Suprapubic skin (tissue), 4 donors: ENCODE data around the gene METTL1. TPM values are rescaled to one million over a fixed set of nuclear protein-coding genes. Genes with fewer than 3 reads are reported as not detected.

Source experiments
- DNase-seq, 2 donors: peaks; one replicate each; pipeline ENCODE4 v3.0.0-alpha.2; 2019; ENCODE audit warnings: low spot score in 2 of 2
- H3K27ac ChIP-seq: fragments of 200-600 bp; sonication (generic); one replicate; pipeline ENCODE4 v1.5.1; 2019
- H3K27me3 ChIP-seq: fragments of 200-600 bp; sonication (generic); one replicate; pipeline ENCODE4 v1.5.1; 2019
- H3K36me3 ChIP-seq: fragments of 200-600 bp; sonication (generic); one replicate; pipeline ENCODE4 v1.5.1; 2019
- H3K4me1 ChIP-seq: fragments of 200-600 bp; sonication (generic); one replicate; pipeline ENCODE4 v1.5.1; 2019
- H3K4me3 ChIP-seq: fragments of 200-600 bp; sonication (generic); one replicate; pipeline ENCODE4 v1.5.1; 2019; ENCODE audit warnings: mild to moderate bottlenecking
- H3K9me3 ChIP-seq: fragments of 200-600 bp; sonication (generic); one replicate; pipeline ENCODE4 v1.5.1; 2019
- CTCF ChIP-seq, 2 donors: fragments of 200-600 bp in 1 of 2; fragments of 450-650 bp in 1 of 2; sonication (generic) in 1 of 2; IDR thresholded peaks; one replicate each; pipeline ENCODE4 v1.5.1; 2016 to 2019; ENCODE audit warnings: antibody characterized with exemption in 2 of 2, mild to moderate bottlenecking in 1 of 2, moderate library complexity in 1 of 2
- EP300 ChIP-seq: sonication (generic); formaldehyde crosslinking; IDR thresholded peaks from one replicate; pipeline ENCODE4 v1.6.1; 2017; ENCODE audit warnings: antibody characterized with exemption
- POLR2A ChIP-seq, 2 donors: fragments of 450-650 bp; IDR thresholded peaks; one replicate each; pipeline ENCODE4 v1.6.1; 2017; ENCODE audit warnings: antibody characterized with exemption in 2 of 2, mild to moderate bottlenecking in 2 of 2, moderate library complexity in 2 of 2
- POLR2AphosphoS5 ChIP-seq, 3 donors: sonication (generic); formaldehyde crosslinking; IDR thresholded peaks; one replicate each; pipeline ENCODE4 v1.6.1; 2017; ENCODE audit warnings: antibody characterized with exemption in 3 of 3
- WGBS: methylation state at CpG from one replicate; pipeline ENCODE4 v1.1.5; 2018; 5-methylcytosine and 5-hydroxymethylcytosine counted together
- total RNA-seq, 4 donors: library from RNA; depleted of rRNA; stranded (reverse); fragments of >200 nt; gene quantifications; one replicate each; pipeline ENCODE4 v1.1.0, GENCODE V29; 2016

METTL1 gene
- total RNA-seq, 4 donors from 2014 or later = 9.1 to 24.1 (median 16.4) TPM

DNA sequence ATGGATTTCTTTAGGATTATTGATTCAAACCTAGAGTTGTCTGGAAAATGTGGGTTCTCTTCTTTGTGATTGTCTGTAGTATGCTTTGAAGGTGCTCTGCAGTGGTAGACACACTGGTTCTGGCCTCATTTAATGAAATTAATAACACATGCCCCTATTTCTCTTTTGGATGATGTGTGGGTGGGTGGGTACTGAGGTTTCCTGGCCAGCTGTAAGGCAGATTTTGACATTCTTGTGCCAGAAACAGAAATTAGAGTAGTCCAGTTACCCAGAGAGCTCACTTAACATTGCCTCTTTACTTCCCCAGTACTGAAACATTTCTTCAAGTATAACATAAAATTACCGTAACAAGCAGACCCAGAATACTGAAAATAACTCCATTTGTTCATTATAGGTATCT is 25.1 kb upstream of the METTL1 start:
- no peak for TF ChIP-seq POLR2AphosphoS5 (IDR thresholded peaks at IDR 0.05)
- no peak for TF ChIP-seq POLR2A (IDR thresholded peaks at IDR 0.05)
- no peak for TF ChIP-seq CTCF (IDR thresholded peaks at IDR 0.05)
- no peak for TF ChIP-seq EP300
- Histone ChIP-seq H3K4me3 (no peak overlapping the region), H3K9me3 (no peaks in the 10 kb centered on the region), H3K27ac (no peak overlapping the region), H3K27me3 (no peaks in the 10 kb centered on the region), H3K4me1 (peaks cover 15% of the 10 kb centered on the region), H3K36me3 (peaks cover 79% of the 10 kb centered on the region)
- 91% methylated on average over 1 of the region's 1 CpG for WGBS
- DNase-seq = no peak

DNA sequence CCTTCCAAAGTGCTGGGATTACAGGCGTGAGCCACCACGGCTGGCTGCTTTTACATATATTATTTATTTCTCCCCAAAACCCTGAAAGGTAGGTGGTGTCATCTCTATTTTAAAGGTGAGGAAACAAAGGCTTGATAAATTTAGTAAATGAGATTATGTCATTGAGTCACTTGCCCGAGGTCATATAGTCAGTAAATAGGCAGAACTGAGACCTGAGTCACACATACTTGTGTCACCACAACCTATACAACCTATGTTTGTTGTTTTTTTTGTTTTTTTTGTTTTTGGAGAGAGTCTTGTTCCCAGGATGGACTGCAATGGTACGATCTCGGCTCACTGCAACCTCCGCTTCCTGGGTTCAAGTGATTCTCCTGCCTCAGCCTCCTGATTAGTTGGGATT is 23.4 kb upstream of the METTL1 start:
- Histone ChIP-seq H3K36me3 (peaks cover 74% of the 10 kb centered on the region), H3K27ac (no peak overlapping the region), H3K4me1 (peaks cover 15% of the 10 kb centered on the region), H3K9me3 (no peaks in the 10 kb centered on the region), H3K4me3 (no peak overlapping the region), H3K27me3 (no peaks in the 10 kb centered on the region)
- 80% methylated on average over 6 of the region's 6 CpGs for WGBS
- TF ChIP-seq POLR2A (IDR thresholded peaks at IDR 0.05) (no peak), POLR2AphosphoS5 (IDR thresholded peaks at IDR 0.05) (no peak), EP300 (no peak), CTCF (IDR thresholded peaks at IDR 0.05) (no peak)
- no peak for DNase-seq

GRCh38 chr12:57793920-57794319 is 22.0 kb upstream of the METTL1 start:
- H3K9me3 ChIP-seq = no peaks in the 10 kb centered on the region

DNA sequence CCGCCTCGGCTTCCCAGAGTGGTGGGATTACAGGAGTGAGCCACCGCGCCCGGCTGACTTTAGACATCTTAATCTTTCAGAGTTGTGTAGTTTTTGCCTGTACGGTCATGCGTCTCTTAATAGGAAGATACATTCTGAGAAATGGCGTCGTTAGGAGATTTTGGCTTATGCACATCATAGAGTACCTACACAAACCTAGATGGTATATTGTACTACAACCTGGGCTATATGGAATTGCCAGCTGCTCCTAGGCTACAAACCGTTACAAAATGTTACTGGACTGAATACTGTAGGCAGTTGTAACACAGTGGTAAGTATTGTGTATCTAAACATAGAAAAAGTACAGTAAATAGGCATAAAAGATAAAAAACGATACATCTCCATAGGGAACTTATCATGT is 12.0 kb upstream of the METTL1 start:
- H3K4me3 ChIP-seq = peak overlapping the region; percentile 93
- WGBS = 92% methylated on average over 11 of the region's 11 CpGs
- no peaks in the 10 kb centered on the region for H3K27me3 ChIP-seq
- H3K27ac ChIP-seq = no peak overlapping the region
- no peak for TF ChIP-seq EP300
- no peak for TF ChIP-seq CTCF (IDR thresholded peaks at IDR 0.05)
- TF ChIP-seq POLR2AphosphoS5 (IDR thresholded peaks at IDR 0.05) = no peak
- no peak for TF ChIP-seq POLR2A (IDR thresholded peaks at IDR 0.05)
- no peak for DNase-seq
- H3K36me3 ChIP-seq = peaks cover 30% of the 10 kb centered on the region
- H3K4me1 ChIP-seq = peaks cover 23% of the 10 kb centered on the region
- H3K9me3 ChIP-seq = no peaks in the 10 kb centered on the region

More at GRCh38 chr12:57793920-57794319, 22.0 kb upstream of the METTL1 start:
- H3K36me3 ChIP-seq = peaks cover 79% of the 10 kb centered on the region
- no peaks in the 10 kb centered on the region for H3K27me3 ChIP-seq
- H3K4me3 ChIP-seq = no peak overlapping the region
- DNase-seq = no peak
- WGBS = 56% methylated on average over 1 of the region's 1 CpG
- peaks cover 15% of the 10 kb centered on the region for H3K4me1 ChIP-seq
- no peak overlapping the region for H3K27ac ChIP-seq
- TF ChIP-seq CTCF (IDR thresholded peaks at IDR 0.05) (no peak), POLR2A (IDR thresholded peaks at IDR 0.05) (no peak), EP300 (no peak), POLR2AphosphoS5 (IDR thresholded peaks at IDR 0.05) (no peak)

DNA sequence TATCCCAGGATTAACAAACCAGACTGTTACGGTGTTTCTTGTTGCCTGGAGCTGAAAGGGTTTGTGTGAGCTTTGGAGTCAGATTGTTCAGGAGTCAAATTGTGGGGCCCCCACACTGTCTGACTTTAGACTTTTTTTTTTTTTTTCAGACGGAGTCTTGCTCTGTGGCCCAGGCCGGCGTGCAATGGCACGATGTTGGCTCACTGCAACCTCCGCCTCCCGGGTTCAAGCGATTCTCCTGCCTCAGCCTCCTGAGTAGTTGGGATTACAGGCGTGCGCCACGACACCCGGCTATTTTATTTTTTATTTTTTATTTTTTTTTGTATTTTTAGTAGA is 11.5 kb upstream of the METTL1 start:
- H3K36me3 ChIP-seq = peaks cover 28% of the 10 kb centered on the region
- H3K4me3 ChIP-seq = peak overlapping the region; percentile 93
- H3K27me3 ChIP-seq = no peaks in the 10 kb centered on the region
- 80% methylated on average over 12 of the region's 12 CpGs for WGBS
- TF ChIP-seq CTCF (IDR thresholded peaks at IDR 0.05) (no peak), POLR2A (IDR thresholded peaks at IDR 0.05) (no peak), POLR2AphosphoS5 (IDR thresholded peaks at IDR 0.05) (no peak), EP300 (no peak)
- no peak overlapping the region for H3K27ac ChIP-seq
- H3K4me1 ChIP-seq = peaks cover 23% of the 10 kb centered on the region
- H3K9me3 ChIP-seq = no peaks in the 10 kb centered on the region
- DNase-seq = no peak
